OCI-LY3 (cell line): ENCODE results near the gene ZKSCAN2.

Experiments used
- H2AFZ ChIP-seq: fragments of 200-600, 300-600 bp; shearing (Covaris generic); 2 replicates; pipeline ENCODE4 v1.6.0; 2014; ENCODE audit warnings: antibody characterized with exemption, low read depth, low read length
- H3K27ac ChIP-seq: fragments of 200-600, 300-600 bp; sonication (generic); 2 replicates; pipeline ENCODE4 v1.5.1; 2014; ENCODE audit warnings: mild to moderate bottlenecking, low read length, moderate library complexity, mixed read lengths
- H3K27me3 ChIP-seq: fragments of 200-600, 300-600 bp; sonication (generic); 2 replicates; pipeline ENCODE4 v1.6.1; 2014; ENCODE audit warnings: low read depth, low read length, mixed read lengths
- H3K36me3 ChIP-seq: fragments of 200-600, 300-600 bp; sonication (generic); replicated peaks from 2 replicates; pipeline ENCODE3; 2014; ENCODE audit warnings: low read depth, low read length, mixed read lengths
- H3K4me1 ChIP-seq: fragments of 300-600, 200-600 bp; sonication (generic); 2 replicates; pipeline ENCODE4 v1.6.1; 2014; ENCODE audit warnings: low read length, mixed read lengths
- H3K4me2 ChIP-seq: fragments of 200-600, 300-600 bp; sonication (generic); 2 replicates; pipeline ENCODE4 v1.6.1; 2014; ENCODE audit warnings: low read length, mixed read lengths
- H3K4me3 ChIP-seq: fragments of 300-600, 200-600 bp; sonication (generic); 2 replicates; pipeline ENCODE4 v1.5.1; 2014; ENCODE audit warnings: antibody characterized with exemption, mild to moderate bottlenecking, low read length, moderate library complexity
- H3K79me2 ChIP-seq: fragments of 300-600, 200-600 bp; shearing (Covaris generic); 2 replicates; pipeline ENCODE4 v1.6.1; 2014; ENCODE audit warnings: mild to moderate bottlenecking, low read length, mixed read lengths
- H3K9ac ChIP-seq: fragments of 300-600, 200-600 bp; shearing (Covaris generic); 2 replicates; pipeline ENCODE4 v1.6.0; 2014; ENCODE audit warnings: mild to moderate bottlenecking, low read length, moderate library complexity
- H3K9me3 ChIP-seq: fragments of 200-600, 300-600 bp; shearing (Covaris generic); 2 replicates; pipeline ENCODE4 v1.6.1; 2014; ENCODE audit warnings: low read length, mixed read lengths; ENCODE audit not compliant: insufficient read depth
- H4K20me1 ChIP-seq: fragments of 200-600, 300-600 bp; sonication (generic); 2 replicates; pipeline ENCODE4 v1.6.1; 2016; ENCODE audit warnings: low read length, mixed read lengths; ENCODE audit not compliant: insufficient read depth
- EZH2phosphoT487 ChIP-seq: fragments of 200-600 bp; shearing (Covaris generic); IDR thresholded peaks from 2 replicates; pipeline ENCODE4 v1.6.1; 2018; ENCODE audit warnings: antibody characterized with exemption, mixed run types, low read depth
- TF ChIP-seq, protein P1 (sequence below): fragments of 200-600, 300-600 bp; sonication (generic); IDR thresholded peaks from 2 replicates; pipeline ENCODE4 v1.5.1; 2014; ENCODE audit warnings: antibody characterized with exemption, low read length, low read depth

ZKSCAN2 gene

GRCh38 chr16:25189305-25189704, 68.3 kb downstream of the ZKSCAN2 start:
- Histone ChIP-seq H3K4me2 (no peak overlapping the region), H3K9ac (no peak overlapping the region), H2AFZ (no peak overlapping the region), H3K9me3 (no peaks in the 10 kb centered on the region), H3K79me2 (no peaks in the 10 kb centered on the region), H3K27me3 (no peaks in the 10 kb centered on the region), H3K4me3 (no peak overlapping the region), H4K20me1 (no peaks in the 10 kb centered on the region), H3K36me3 (no peaks in the 10 kb centered on the region), H3K4me1 (no peaks in the 10 kb centered on the region), H3K27ac (no peak overlapping the region)
- TF ChIP-seq, protein P1, sequence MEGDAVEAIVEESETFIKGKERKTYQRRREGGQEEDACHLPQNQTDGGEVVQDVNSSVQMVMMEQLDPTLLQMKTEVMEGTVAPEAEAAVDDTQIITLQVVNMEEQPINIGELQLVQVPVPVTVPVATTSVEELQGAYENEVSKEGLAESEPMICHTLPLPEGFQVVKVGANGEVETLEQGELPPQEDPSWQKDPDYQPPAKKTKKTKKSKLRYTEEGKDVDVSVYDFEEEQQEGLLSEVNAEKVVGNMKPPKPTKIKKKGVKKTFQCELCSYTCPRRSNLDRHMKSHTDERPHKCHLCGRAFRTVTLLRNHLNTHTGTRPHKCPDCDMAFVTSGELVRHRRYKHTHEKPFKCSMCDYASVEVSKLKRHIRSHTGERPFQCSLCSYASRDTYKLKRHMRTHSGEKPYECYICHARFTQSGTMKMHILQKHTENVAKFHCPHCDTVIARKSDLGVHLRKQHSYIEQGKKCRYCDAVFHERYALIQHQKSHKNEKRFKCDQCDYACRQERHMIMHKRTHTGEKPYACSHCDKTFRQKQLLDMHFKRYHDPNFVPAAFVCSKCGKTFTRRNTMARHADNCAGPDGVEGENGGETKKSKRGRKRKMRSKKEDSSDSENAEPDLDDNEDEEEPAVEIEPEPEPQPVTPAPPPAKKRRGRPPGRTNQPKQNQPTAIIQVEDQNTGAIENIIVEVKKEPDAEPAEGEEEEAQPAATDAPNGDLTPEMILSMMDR = no peak
- TF ChIP-seq EZH2phosphoT487 = no peak

- Histone ChIP-seq H3K4me2 (no peak overlapping the region), H4K20me1 (no peaks in the 10 kb centered on the region), H3K36me3 (no peaks in the 10 kb centered on the region), H3K27me3 (no peaks in the 10 kb centered on the region), H3K4me1 (no peaks in the 10 kb centered on the region), H3K9ac (no peak overlapping the region), H3K4me3 (no peak overlapping the region), H3K9me3 (no peaks in the 10 kb centered on the region), H3K79me2 (no peaks in the 10 kb centered on the region), H2AFZ (no peak overlapping the region), H3K27ac (no peak overlapping the region)
- no peak for TF ChIP-seq EZH2phosphoT487
Measured at GRCh38 chr16:25187491-25187795, 70.2 kb downstream of the ZKSCAN2 start.
